ENCODE results near the gene KCNH4.

KCNH4 gene

GRCh38 chr17:42135664-42136653 is 45.0 kb downstream of the KCNH4 start:
- peak; percentile 32 for DNase-seq

- DNase-seq: no peak
Observed at GRCh38 chr17:42135151-42135550, 45.8 kb downstream of the KCNH4 start.

GRCh38 chr17:42133461-42134041 is 47.4 kb downstream of the KCNH4 start:
- DNase-seq: no peak

GRCh38 chr17:42132941-42133340 is 48.0 kb downstream of the KCNH4 start:
- peak; percentile 50 for DNase-seq

GRCh38 chr17:42131981-42132432 is 48.9 kb downstream of the KCNH4 start:
- DNase-seq: no peak

- no peak for DNase-seq
Observed at GRCh38 chr17:42131232-42131631, 49.7 kb downstream of the KCNH4 start.

GRCh38 chr17:42130310-42130936 is 50.5 kb downstream of the KCNH4 start:
- no peak for DNase-seq

GRCh38 chr17:42129109-42129837 is 51.7 kb downstream of the KCNH4 start:
- DNase-seq: no peak

- no peak for DNase-seq
Observed at GRCh38 chr17:42127414-42127813, 53.5 kb downstream of the KCNH4 start.

- no peak for DNase-seq
Observed at GRCh38 chr17:42126836-42127235, 54.1 kb downstream of the KCNH4 start.

GRCh38 chr17:42125565-42125964 is 55.4 kb downstream of the KCNH4 start:
- no peak for DNase-seq

- DNase-seq: no peak
Observed at GRCh38 chr17:42124256-42124655, 56.7 kb downstream of the KCNH4 start.

- DNase-seq: peak; percentile 73
Observed at GRCh38 chr17:42122371-42123303, 58.3 kb downstream of the KCNH4 start, which contains the start of gene HSPB9. Gene HSPB9 (plus strand): TSS chr17:42122804. CDS start chr17:42122851, 47 bp downstream.

GRCh38 chr17:42120770-42121769 is 59.9 kb downstream of the KCNH4 start, which contains the start of gene KAT2A:
Gene KAT2A (minus strand): TSS chr17:42121367. CDS start chr17:42121304, 63 bp downstream.
- DNase-seq: peak; percentile 92

GRCh38 chr17:42120161-42120769 is 60.7 kb downstream of the KCNH4 start:
- DNase-seq: no peak

- no peak for DNase-seq
Observed at GRCh38 chr17:42119301-42119700, 61.6 kb downstream of the KCNH4 start.

GRCh38 chr17:42118545-42118944 is 62.4 kb downstream of the KCNH4 start:
- DNase-seq: no peak

GRCh38 chr17:42118126-42118510 is 62.8 kb downstream of the KCNH4 start:
- DNase-seq: no peak

- no peak for DNase-seq
Observed at GRCh38 chr17:42117397-42118125, 63.4 kb downstream of the KCNH4 start.
